ENCODE measurements around the gene ZFP90.

DNA sequence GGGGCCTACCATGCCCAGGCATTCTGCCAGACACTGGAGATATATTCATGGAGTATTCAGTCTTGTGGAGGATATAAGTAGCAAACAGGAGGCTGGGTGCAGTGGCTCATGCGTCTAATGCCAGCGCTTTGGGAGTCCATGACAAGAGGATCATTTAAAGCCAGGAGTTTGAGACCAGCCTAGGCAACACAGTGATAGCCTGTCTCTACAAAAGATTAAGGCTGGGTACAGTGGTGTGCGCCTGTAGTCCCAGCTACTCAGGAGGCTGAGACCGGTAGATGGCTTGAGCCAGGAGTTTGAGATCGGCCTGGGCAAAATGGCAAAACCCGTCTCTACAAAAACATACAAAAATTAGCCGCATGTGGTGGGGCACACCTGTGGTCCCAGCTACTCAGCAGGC, 68.4 kb downstream of the ZFP90 start:
- TF ChIP-seq CTCF (conservative IDR thresholded peaks at IDR 0.05), result no peak
- TF ChIP-seq ZFX (IDR thresholded peaks at IDR 0.05), result no peak
